ENCODE measurements around the gene AP4B1. TPM values are rescaled to one million over a fixed set of nuclear protein-coding genes. Genes with fewer than 3 reads are reported as not detected.

Gene AP4B1
- total and polyA plus RNA-seq, 9 of the 15 experiments (the other 6 are each of a cell fraction or from before 2014, with no cell fraction given) = 15.8 to 36.5 (median 24.6) TPM

GRCh38 chr1:113858982-113859381 lies 45.6 kb downstream of the AP4B1 start:
- Histone ChIP-seq H3K36me3 (ENCODE audit: control insufficient read depth, insufficient read depth, low read length) (no peaks in the 10 kb centered on the region), H3K4me2 (ENCODE audit: insufficient read depth, low read length) (no peak overlapping the region), H3K27ac (ENCODE audit: extremely low read depth, low read depth, low read length) (no peak overlapping the region; the same call in 2 of the 3 replicates), H3K79me2 (ENCODE audit: control insufficient read depth, insufficient read depth, low read length) (no peaks in the 10 kb centered on the region), H3K27me3 (ENCODE audit: control insufficient read depth in 2 of 2, insufficient read depth in 2 of 2, low read length in 2 of 2) (no peaks in the 10 kb centered on the region), H3K9me1 (ENCODE audit: control insufficient read depth, insufficient read depth, low read length) (no peaks in the 10 kb centered on the region), H3K9me3 (replicated peaks; ENCODE audit: control insufficient read depth, insufficient read depth, low read depth, low read length) (no peaks in the 10 kb centered on the region), H2AFZ (ENCODE audit: low read depth, low read length) (peak overlapping the region; percentile 30), H3K4me1 (replicated peaks in 1 of 2; ENCODE audit: control insufficient read depth in 2 of 2, insufficient read depth in 2 of 2, low read length in 2 of 2) (peaks cover 4 to 13% of the 10 kb centered on the region in 2 experiments; a peak in 3 of 5 replicates), H3K9ac (ENCODE audit: insufficient read depth in 1 of 2, low read depth in 2 of 2, low read length in 2 of 2) (0 out of 4 replicates have a peak overlapping the region, but pooled peaks of 1 of the 2 experiments have one; percentile 33), H3K4me3 (no peak overlapping the region), H4K20me1 (replicated peaks; ENCODE audit: control insufficient read depth, insufficient read depth, low read length) (no peaks in the 10 kb centered on the region)
- POLR2A ChIA-PET = interaction anchor here (0.9 to 1.3 kb wide), 6 partner anchors 9 to 147 kb away, joined by 3 to 7 read pairs (median 4); partner anchors contain the start of gene RSBN1
- no TSS peak for BruUV-seq (replicated peaks)
- peak; percentile 37 for ATAC-seq
- peak; percentile 94 for TF ChIP-seq MAFG (tag; conservative IDR thresholded peaks at IDR 0.05)
- peak; percentile 38; the same call in 1 of the 2 replicates for TF ChIP-seq NFE2 (IDR thresholded peaks at IDR 0.05; ENCODE audit: low read depth)
- TF ChIP-seq C11orf30 (IDR thresholded peaks at IDR 0.05; ENCODE audit: low read depth) = peak; percentile 96
- TF ChIP-seq ELF1 (tag; IDR thresholded peaks at IDR 0.05) = peak; percentile 24; the same call in 1 of the 2 replicates
- TF ChIP-seq ZNF324 (CRISPR knock-in tag; IDR thresholded peaks at IDR 0.05) = no peak
- TF ChIP-seq KDM1A (IDR thresholded peaks at IDR 0.05) = peak; percentile 32 to 56; a peak in 2 of 4 replicates
- peak; percentile 94 for TF ChIP-seq MAFF (IDR thresholded peaks at IDR 0.05; ENCODE audit: low read length)
- peak; percentile 98 for TF ChIP-seq ZNF316 (IDR thresholded peaks at IDR 0.05)
- peak; percentile 94 for TF ChIP-seq MAFK (IDR thresholded peaks at IDR 0.05; ENCODE audit: low read length)
- TF ChIP-seq FOSL1 (tag; conservative IDR thresholded peaks at IDR 0.05) = 0 out of 2 replicates have a peak, but pooled peaks have one; percentile 10
- TF ChIP-seq PCBP1 (IDR thresholded peaks at IDR 0.05; ENCODE audit: low read depth, low read length, poor library complexity, severe bottlenecking) = no peak
- TF ChIP-seq ZNF24 (IDR thresholded peaks at IDR 0.05) = peak; percentile 99
- TF ChIP-seq CBFA2T3 (IDR thresholded peaks at IDR 0.05) = no peak
- no peak for FAIRE-seq
- in situ Hi-C loops (cut with MboI) = no loop called here
- CTCF ChIA-PET (ENCODE audit: low intra/inter-chr PET ratio) = no interaction called here
- intact Hi-C loops (cut with micrococcal nuclease) = no loop called here
- 18% methylated on average over 1 of the region's 1 CpG for WGBS (ENCODE audit: insufficient coverage, low coverage, missing lambda C conversion rate)
- DNase-seq (ENCODE audit: extremely low read depth in 1 of 4, low spot score in 3 of 4) = no peak

Data from K562 (cell line).